Effector CD8-positive, alpha-beta T cell (primary cell): Measurements from ENCODE around the gene RTN4.

Experiments used
- DNase-seq: peaks from one replicate; lab custom pipeline; 2025; lab: John Stamatoyannopoulos, UW

The RTN4 gene

DNA sequence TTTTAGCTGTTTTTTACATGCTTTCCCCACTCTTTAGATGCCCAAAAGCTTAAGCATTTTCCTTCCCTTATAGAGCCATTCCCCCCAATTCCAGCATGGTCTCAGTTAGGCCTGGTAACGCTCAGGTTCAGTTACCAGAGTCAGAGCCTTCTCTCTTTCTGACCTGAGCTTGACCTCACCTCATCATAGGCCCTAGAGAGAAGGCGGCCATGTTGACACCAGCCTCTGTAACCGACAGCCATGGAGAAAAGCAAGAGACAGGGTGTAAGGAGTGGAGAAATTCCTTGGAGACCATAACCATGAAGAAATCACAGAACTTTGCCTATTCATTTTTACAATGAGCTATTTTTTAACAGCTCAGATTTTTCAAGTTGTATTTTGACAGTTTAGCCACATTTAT lies 99.4 kb downstream of the RTN4 start:
- DNase-seq = no peak

GRCh38 chr2:54949431-54949830 lies 100.8 kb downstream of the RTN4 start:
- no peak for DNase-seq

- DNase-seq = no peak
Observed at GRCh38 chr2:54948120-54948519, 102.1 kb downstream of the RTN4 start.

DNA sequence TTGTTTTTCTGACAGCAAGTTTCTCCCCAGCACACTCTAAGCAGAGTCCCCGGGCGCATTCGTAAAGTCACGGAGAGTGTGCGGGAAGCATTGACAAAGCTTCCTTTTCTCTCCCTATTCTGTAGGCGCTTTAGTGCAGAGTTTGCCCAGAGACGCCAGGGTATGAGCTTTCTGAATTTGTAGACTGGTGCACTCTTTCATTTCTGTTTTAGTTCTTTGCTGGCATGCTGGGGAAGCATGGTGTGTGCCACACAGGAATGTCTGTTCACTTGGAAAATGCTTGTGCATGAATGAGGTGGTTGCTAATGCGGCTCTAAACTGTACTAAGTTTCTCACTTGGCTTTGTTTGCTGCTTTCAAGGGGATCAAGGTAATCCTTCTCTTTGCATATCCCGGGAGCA lies 102.6 kb downstream of the RTN4 start:
- DNase-seq = no peak

DNA sequence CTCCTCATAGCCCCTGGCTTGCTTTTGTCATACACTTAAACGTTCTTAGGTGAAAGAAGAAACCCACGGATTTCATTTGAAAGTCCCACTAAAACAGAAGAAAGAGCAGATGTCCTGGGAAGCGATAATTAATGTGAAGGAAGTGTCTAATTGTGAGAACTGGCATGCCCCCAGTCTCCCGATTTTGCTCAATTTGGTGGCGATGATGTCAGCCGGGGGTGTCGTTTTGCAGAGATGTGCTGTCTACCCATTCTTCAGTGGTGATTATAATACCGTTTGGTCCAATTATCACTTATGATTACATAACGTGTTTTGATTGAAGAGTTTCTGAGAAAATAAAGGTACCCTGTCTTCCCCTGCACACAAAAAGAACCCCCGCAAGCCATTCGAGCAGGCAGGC lies 103.1 kb downstream of the RTN4 start:
- DNase-seq = no peak

- no peak for DNase-seq
Observed at GRCh38 chr2:54946220-54946805, 103.9 kb downstream of the RTN4 start.

DNA sequence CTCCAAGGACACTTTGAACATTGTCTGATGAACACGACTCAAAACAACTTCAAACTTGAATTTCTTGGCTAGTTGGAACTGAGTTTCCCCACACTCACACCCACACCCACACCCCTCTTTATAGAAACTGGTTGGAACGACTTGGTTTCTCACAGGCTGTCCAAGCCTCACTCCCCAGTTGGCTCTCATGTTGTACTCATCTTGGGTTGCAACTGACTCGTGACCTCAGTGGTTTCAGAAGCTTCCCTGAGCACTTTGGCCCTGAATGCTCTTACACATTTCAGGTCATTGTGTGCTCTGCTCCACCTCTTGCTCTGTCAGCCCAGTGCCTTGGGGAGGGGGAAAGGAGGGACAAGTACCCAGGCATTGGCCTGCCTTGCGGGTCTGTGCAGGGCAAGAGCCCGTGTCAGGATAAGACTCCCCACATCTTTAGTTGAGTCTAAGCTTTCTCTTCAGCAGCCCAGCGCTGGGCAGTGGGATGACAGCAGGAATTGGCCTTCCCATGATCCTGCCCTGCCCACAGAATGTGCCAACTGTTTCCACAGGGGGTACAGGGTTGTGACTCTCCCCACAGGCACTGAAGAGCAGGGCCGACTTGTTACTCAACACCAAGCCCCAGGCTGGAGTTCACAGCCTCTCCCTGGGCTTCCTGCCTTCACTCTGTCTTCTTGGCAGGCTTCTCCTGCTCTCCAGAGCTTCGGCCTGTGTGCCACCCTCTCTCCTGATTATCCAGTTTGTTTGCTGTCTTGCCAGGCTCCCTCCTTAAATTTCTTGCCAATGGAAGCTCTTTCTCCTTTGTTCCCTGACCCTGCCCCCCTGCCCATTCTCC lies 104.6 kb downstream of the RTN4 start:
- no peak for DNase-seq

DNA sequence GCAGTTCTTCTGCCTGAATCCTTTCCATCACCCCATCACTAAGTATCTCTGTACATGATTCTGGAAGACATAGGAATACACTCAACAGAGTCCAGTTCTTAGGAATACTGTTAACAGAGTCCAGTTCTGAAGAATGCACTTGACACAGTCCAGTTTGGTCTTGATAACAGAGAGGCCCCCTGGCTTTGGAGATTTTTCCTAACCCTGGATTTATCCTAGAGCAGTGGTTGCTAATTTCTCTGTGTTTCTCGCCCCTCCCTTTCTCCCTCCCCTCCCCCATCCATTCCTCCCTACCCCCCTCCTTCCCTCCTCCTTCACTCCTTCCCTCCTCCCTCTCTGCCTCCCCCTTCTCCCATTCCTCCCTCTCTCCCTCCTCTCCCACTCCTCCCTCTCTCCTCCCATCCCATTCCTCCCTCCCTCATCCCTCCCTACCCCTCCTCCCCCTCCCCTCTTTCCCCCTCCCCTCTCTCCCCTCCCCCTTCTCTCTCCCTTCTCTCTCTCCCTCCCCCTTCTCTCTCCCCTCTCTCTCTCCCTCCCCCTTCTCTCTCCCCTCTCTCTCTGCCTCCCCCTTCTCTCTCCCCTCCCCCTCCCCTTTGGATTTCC lies 105.4 kb downstream of the RTN4 start:
- no peak for DNase-seq

GRCh38 chr2:54942373-54942772 lies 107.9 kb downstream of the RTN4 start:
- DNase-seq = no peak

DNA sequence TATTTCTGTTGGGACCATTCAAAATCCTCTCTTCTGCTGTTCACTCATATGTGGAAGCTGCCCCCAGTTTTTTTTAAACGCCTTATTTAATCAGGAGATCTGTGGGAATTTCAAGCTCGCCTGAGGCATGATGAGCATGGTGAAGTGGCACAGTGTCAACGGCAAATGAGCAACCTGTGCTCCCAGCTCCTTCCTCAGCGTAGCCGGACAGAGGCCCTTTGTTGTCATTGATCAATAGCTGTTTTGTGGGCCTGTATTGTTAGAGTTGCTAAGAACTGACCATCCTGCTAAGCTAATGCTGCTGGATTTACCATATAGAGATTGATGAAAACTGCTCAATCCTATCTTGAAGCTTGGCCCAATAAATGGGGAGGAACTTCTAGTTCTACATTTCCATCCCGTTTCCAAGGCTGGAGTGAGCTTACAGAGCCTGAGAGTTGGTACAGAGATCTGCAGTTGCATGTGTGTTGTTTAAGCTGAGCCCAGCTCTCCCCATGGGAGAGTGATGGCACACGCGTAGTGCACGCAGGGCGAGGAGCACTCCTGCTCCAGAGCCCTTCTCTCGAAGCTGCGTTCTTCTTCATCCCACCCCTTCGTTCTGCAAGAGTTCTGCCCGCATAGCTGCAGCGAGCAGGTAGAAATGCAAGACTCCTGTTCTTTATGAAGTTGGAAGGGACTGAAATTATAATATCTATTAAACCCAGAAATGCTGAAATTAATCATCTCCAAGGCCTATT lies 108.8 kb downstream of the RTN4 start:
- no peak for DNase-seq

- no peak for DNase-seq
Observed at GRCh38 chr2:54940723-54941122, 109.5 kb downstream of the RTN4 start.

GRCh38 chr2:54939446-54940118 lies 110.7 kb downstream of the RTN4 start:
- DNase-seq = no peak

DNA sequence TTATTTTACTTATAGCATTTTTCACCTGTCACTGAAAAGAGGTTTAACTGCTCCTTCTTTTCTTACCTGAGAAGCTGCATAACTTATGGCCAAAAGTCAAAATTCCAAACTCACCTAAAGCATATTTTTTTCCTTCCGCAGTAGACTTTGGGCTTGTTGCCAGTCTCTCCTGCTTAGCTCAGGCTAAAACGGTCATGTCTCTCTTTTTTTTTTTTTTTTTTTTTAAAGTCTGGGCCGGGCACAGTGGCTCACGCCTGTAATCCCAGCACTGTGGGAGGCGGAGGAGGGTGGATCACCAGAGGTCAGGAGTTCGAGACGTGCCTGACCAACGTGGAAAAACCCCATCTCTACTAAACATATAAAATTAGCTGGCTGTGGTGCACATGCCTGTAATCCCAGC lies 113.5 kb downstream of the RTN4 start:
- DNase-seq = no peak

GRCh38 chr2:54935389-54935788 lies 114.9 kb downstream of the RTN4 start:
- no peak for DNase-seq

GRCh38 chr2:54931473-54931872 lies 118.8 kb downstream of the RTN4 start:
- DNase-seq = no peak

DNA sequence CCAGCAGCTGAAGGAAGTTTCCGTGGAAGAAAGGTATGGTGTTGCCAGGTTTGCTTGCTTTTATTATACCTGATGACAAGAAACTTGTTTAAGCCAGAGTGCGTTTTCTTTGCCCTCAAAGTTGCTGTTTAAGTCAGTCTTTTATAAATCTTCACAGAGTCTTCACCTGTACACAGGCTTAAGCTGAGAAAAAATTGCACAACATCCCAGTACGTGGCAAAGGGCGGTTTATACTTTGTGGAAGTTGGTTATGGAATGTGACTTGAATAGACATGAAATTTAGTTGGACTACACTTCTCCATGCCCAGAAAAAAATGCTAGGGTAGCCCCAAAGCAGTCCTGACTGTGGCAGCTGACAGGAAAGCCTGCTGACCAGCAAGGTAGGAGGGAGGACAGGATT lies 121.5 kb downstream of the RTN4 start:
- DNase-seq = no peak

DNA sequence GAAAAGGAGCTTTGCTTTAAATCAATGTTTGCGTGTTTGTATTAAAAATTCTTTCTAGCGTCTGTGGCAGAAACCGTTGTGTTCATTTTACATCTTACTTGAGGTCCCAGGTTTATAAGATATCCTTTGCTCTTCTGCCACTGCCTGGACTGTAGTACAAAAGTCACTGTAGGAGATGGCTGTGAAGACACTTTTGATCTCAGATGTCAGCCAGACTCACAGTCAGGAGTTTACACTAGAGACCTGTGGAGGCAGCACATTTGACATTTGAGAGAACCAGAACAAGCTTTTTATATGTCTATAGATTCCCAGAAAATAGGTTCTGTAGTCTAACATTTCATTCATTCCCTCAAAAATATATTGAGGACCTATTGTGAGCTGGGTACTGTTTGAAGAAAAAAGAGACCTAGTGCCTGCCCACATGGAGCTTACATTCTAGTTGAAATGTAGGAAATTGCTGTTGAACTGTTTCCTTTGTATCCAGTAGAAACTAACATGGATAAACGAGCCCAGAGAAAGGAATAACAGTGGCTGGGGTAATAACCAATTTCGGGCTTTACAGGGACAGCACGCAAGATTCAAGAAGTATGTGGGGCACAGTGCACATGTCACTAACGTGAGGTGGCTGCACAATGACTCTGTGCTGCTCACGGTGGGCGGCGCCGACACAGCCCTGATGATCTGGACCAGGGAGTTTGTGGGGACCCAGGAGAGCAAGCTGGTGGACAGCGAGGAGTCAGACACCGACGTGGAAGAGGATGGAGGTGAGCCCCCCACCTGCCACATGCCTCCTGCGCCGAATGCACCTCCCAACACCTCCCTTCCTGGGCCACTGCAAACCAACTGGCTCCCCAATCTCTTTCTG lies 122.3 kb downstream of the RTN4 start:
- DNase-seq = no peak

DNA sequence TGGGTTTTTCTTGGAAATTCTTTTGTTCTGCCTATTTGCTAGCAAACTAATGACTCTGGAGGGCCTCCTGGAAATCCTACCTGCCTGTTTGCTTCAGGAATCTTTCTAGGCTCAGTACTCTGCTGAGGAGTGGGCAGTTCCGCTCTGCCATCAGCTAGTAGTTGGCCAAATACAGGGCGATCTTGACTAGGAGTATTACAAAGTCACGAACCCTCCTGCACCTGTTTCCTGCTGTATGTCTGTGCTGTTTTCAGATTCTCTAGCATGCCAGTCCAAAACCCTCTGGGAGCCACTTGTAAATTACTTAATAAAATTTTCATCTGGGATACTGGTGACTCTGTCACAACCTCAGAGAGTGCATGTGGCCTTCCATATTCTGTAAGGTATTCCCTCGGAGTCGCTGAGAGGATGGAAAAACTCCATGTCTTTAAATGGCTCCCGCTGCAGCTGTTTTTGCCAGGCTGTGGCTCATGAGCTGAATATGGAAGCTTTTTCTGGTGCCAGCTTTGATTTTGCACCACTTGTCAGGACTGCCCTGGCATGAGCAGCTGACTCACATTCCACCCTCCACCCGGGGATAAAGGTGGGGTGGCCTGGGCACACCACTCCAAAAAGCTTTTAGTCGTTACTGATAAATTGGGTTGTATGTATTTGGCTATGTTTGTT lies 123.0 kb downstream of the RTN4 start:
- no peak for DNase-seq

DNA sequence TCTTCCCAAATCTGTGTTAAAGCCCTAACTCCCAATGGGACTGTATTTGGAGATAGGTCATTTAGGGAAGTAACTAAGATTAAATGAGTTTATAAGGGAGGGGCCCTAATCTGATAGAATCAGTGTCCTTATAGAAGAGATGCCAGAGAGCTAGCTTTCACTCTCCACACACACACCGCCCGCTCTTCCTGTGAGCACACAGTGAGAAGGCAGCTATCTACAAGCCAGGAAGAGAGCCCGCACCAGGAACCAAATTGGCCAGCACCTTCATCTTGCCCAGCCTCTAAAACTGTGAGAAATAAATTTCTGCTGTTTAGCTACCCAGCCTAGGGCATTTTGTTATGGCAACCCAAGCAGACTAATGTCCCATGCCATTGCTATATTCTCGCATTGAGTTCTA lies 125.2 kb downstream of the RTN4 start:
- no peak for DNase-seq

DNA sequence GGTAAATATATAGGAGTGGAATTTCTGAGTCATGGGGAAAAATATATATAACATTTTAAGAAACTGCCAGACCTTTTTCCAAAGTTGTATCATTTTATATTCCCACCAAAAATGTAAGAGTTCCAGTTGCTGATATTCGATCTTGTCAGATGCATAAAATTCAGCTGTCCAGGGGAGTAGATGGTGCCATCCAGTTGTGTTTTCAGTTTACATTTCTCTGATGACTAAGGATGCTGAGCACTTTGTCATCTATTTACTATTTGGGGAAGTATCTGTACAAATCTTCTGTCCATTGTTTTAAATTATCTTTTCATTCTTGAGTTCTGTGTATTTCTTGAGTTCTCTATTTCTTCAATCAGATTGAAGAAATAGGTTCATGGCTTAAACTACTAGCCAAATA lies 126.1 kb downstream of the RTN4 start:
- DNase-seq = no peak
